Measurements from ENCODE around the gene TP53RK. TPM values are rescaled to one million over a fixed set of nuclear protein-coding genes. Genes with fewer than 3 reads are reported as not detected.

Gene TP53RK
- total and polyA plus RNA-seq, 3 experiments from 2014 or later: 14.1 to 17.4 (median 16.6) TPM

- H3K4me3 Mint-ChIP-seq: no peak overlapping the region
- Histone ChIP-seq H3K27ac (ENCODE audit: low read depth, low read length) (peak overlapping the region; percentile 66), H3K4me1 (ENCODE audit: insufficient read depth, low read length) (peaks cover 44% of the 10 kb centered on the region), H3K9me3 (ENCODE audit: low read length) (no peaks in the 10 kb centered on the region), H3K4me3 (ENCODE audit: low read length) (no peak overlapping the region), H3K27me3 (ENCODE audit: insufficient read depth, low read length, poor library complexity, severe bottlenecking) (no peaks in the 10 kb centered on the region), H3K36me3 (ENCODE audit: insufficient read depth, low read length) (no peaks in the 10 kb centered on the region)
- CTCF ChIA-PET: interaction anchor here (1.3 kb wide), 1 partner anchor 23 kb away, joined by 3 read pairs; no protein-coding TSS in a partner anchor
- no peak for DNase-seq
- POLR2A ChIA-PET: no interaction called here
- peaks cover 0 to 4% of the 10 kb centered on the region in 2 donors for H3K27me3 Mint-ChIP-seq
- peaks cover 0 to 50% (median 10%) of the 10 kb centered on the region in 3 donors for H3K36me3 Mint-ChIP-seq
- peak overlapping the region in 1 of 8 donors; percentile 87 for H3K27ac Mint-ChIP-seq
- no peaks in the 10 kb centered on the region for H3K9me3 Mint-ChIP-seq
- peaks cover 56 to 81% (median 58%) of the 10 kb centered on the region in 3 donors for H3K4me1 Mint-ChIP-seq
Measured at GRCh38 chr20:46683939-46684750, 5.1 kb downstream of the TP53RK start.

- POLR2A ChIA-PET: no interaction called here
- H3K9me3 ChIP-seq (ENCODE audit: low read length): no peaks in the 10 kb centered on the region
- no peaks in the 10 kb centered on the region for H3K27me3 ChIP-seq (ENCODE audit: insufficient read depth, low read length, poor library complexity, severe bottlenecking)
- Mint-ChIP-seq H3K27ac (peak overlapping the region in 2 of 8 donors; percentile 60 to 87), H3K9me3 (no peaks in the 10 kb centered on the region), H3K27me3 (peaks cover 0 to 4% of the 10 kb centered on the region in 2 donors), H3K4me3 (no peak overlapping the region), H3K36me3 (peaks cover 0 to 48% (median 10%) of the 10 kb centered on the region in 3 donors), H3K4me1 (peaks cover 55 to 80% (median 57%) of the 10 kb centered on the region in 3 donors)
- no peak for DNase-seq
- H3K27ac ChIP-seq (ENCODE audit: low read depth, low read length): peak overlapping the region; percentile 27
- peaks cover 44% of the 10 kb centered on the region for H3K4me1 ChIP-seq (ENCODE audit: insufficient read depth, low read length)
- H3K4me3 ChIP-seq (ENCODE audit: low read length): no peak overlapping the region
- CTCF ChIA-PET: interaction anchor here (1.3 kb wide), 1 partner anchor 24 kb away, joined by 3 read pairs; no protein-coding TSS in a partner anchor
- no peaks in the 10 kb centered on the region for H3K36me3 ChIP-seq (ENCODE audit: insufficient read depth, low read length)
Measured at GRCh38 chr20:46683668-46683938, 5.6 kb downstream of the TP53RK start.

DNA sequence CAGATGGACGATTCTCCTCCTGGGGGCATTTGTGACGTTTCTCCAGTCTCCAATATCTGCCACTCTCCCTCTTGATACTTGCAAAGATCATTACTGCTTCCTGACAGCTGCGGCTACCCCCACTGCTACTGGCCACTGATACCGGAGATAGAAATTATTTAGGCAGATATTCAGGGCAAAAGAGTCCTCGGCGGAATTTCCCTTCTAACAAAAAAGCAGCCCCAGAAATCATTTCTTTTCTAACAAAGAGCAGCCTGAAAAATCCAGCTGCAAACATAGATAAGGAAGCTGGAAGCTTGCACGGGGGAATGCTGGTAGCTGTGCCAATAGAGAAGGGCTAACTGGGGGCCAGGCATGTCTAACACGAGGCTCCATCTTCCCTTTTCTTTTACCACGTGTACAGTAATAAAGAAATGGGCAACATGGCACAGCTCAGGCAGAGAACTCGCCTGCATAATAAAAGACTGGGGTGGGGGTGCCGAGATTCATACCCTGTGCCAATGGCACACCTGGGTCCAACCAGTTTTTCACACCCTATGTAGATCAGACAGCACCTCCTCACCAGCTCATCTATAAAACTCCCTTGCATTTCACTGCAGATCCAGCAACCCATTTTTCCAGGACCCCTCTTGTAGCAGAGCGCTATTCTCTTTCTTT is 6.1 kb downstream of the TP53RK start:
- no peaks in the 10 kb centered on the region for H3K9me3 ChIP-seq (ENCODE audit: low read length)
- Mint-ChIP-seq H3K27me3 (peaks cover 0 to 4% of the 10 kb centered on the region in 2 donors), H3K4me3 (no peak overlapping the region), H3K9me3 (no peaks in the 10 kb centered on the region), H3K4me1 (peaks cover 50 to 76% (median 53%) of the 10 kb centered on the region in 3 donors), H3K27ac (peak overlapping the region in 4 of 8 donors; percentile 1 to 60 (median 26)), H3K36me3 (peaks cover 0 to 44% (median 10%) of the 10 kb centered on the region in 3 donors)
- POLR2A ChIA-PET: no interaction called here
- DNase-seq: no peak
- no peaks in the 10 kb centered on the region for H3K36me3 ChIP-seq (ENCODE audit: insufficient read depth, low read length)
- no peak overlapping the region for H3K4me3 ChIP-seq (ENCODE audit: low read length)
- peak overlapping the region; percentile 27 for H3K27ac ChIP-seq (ENCODE audit: low read depth, low read length)
- H3K4me1 ChIP-seq (ENCODE audit: insufficient read depth, low read length): peaks cover 40% of the 10 kb centered on the region
- CTCF ChIA-PET: interaction anchor here (1.3 to 2.0 kb wide), 3 partner anchors 13 to 162 kb away, joined by 3 to 10 read pairs (median 3); no protein-coding TSS in a partner anchor
- H3K27me3 ChIP-seq (ENCODE audit: insufficient read depth, low read length, poor library complexity, severe bottlenecking): no peaks in the 10 kb centered on the region

GRCh38 chr20:46682063-46682821 is 7.0 kb downstream of the TP53RK start:
- POLR2A ChIA-PET: no interaction called here
- H3K27ac Mint-ChIP-seq: peak overlapping the region in 5 of 8 donors; percentile 2 to 85 (median 61)

DNA sequence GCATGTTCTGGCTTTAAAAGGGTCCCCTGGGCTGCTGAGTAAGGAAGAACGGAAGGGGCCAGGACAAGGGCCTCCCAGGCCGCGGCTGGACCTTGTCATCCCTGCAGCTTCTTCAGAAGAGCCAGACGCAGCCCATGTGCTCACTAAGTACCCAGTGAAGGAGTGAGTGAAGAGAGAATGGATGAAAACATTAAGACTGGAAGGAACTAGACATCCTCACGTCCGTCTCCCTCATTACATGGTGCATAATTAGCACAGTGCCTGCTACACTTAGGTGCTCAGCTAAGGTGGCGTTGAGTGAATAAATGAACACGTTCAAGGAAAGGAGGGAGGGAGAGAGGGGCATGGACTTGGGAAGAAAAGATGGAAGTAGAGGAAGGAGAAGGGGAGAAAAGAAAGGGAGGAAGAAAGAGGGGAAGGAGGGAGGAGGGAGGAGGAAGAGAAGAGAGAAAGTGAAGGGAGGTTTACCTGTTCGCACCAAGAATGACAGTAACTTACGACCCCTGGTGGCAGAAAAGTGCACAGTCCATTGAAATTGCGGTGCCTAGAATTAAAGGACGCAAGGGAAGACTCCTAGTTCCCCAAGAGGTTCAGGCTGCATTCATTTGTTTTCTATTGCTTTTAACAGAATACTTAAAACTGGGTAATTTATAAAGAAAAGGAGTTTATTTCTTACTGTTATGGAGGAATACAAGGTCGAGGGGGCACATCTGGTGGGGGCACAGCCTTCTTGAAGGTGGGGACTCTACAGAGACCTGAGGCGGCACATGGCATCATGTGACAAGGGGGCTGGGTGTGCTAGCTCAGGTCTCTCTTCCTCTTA is 8.0 kb downstream of the TP53RK start:
- Histone ChIP-seq H3K27me3 (ENCODE audit: insufficient read depth, low read length, poor library complexity, severe bottlenecking) (no peaks in the 10 kb centered on the region), H3K4me3 (ENCODE audit: low read length) (no peak overlapping the region), H3K9me3 (ENCODE audit: low read length) (no peaks in the 10 kb centered on the region), H3K4me1 (ENCODE audit: insufficient read depth, low read length) (peaks cover 22% of the 10 kb centered on the region), H3K27ac (ENCODE audit: low read depth, low read length) (no peak overlapping the region), H3K36me3 (ENCODE audit: insufficient read depth, low read length) (no peaks in the 10 kb centered on the region)
- Mint-ChIP-seq H3K27ac (peak overlapping the region in 7 of 8 donors; percentile 22 to 85 (median 53)), H3K9me3 (no peaks in the 10 kb centered on the region), H3K27me3 (peaks cover 0 to 4% of the 10 kb centered on the region in 2 donors), H3K36me3 (peaks cover 0 to 36% (median 5%) of the 10 kb centered on the region in 3 donors), H3K4me1 (peaks cover 33 to 57% (median 34%) of the 10 kb centered on the region in 3 donors), H3K4me3 (no peak overlapping the region)
- ChIA-PET CTCF (interaction anchor here (0.7 to 2.3 kb wide), 6 partner anchors 9 to 1072 kb away, joined by 3 to 10 read pairs (median 4); partner anchors contain the start of gene ZNF334), POLR2A (interaction anchor here (0.7 kb wide), 1 partner anchor 524 kb away, joined by 3 read pairs; no protein-coding TSS in a partner anchor)
- DNase-seq: peak; percentile 39 to 69 (median 53)

More at GRCh38 chr20:46682063-46682821, 7.0 kb downstream of the TP53RK start:
- peaks cover 0 to 44% (median 10%) of the 10 kb centered on the region in 3 donors for H3K36me3 Mint-ChIP-seq
- peaks cover 31% of the 10 kb centered on the region for H3K4me1 ChIP-seq (ENCODE audit: insufficient read depth, low read length)
- H3K9me3 ChIP-seq (ENCODE audit: low read length): no peaks in the 10 kb centered on the region
- no peaks in the 10 kb centered on the region for H3K27me3 ChIP-seq (ENCODE audit: insufficient read depth, low read length, poor library complexity, severe bottlenecking)
- peak overlapping the region; percentile 21 for H3K27ac ChIP-seq (ENCODE audit: low read depth, low read length)
- CTCF ChIA-PET: interaction anchor here (1.2 to 2.0 kb wide), 5 partner anchors 12 to 169 kb away, joined by 3 to 10 read pairs (median 3); partner anchors contain the start of gene ZNF334
- H3K27me3 Mint-ChIP-seq: peaks cover 0 to 4% of the 10 kb centered on the region in 2 donors
- H3K36me3 ChIP-seq (ENCODE audit: insufficient read depth, low read length): no peaks in the 10 kb centered on the region
- H3K9me3 Mint-ChIP-seq: no peaks in the 10 kb centered on the region
- no peak overlapping the region for H3K4me3 ChIP-seq (ENCODE audit: low read length)
- H3K4me3 Mint-ChIP-seq: no peak overlapping the region
- H3K4me1 Mint-ChIP-seq: peaks cover 42 to 67% (median 44%) of the 10 kb centered on the region in 3 donors
- DNase-seq: no peak

GRCh38 chr20:46680684-46681031 is 8.6 kb downstream of the TP53RK start:
- H3K27me3 Mint-ChIP-seq: peaks cover 0 to 4% of the 10 kb centered on the region in 2 donors
- H3K4me1 Mint-ChIP-seq: peaks cover 27 to 51% (median 28%) of the 10 kb centered on the region in 3 donors
- no peaks in the 10 kb centered on the region for H3K36me3 ChIP-seq (ENCODE audit: insufficient read depth, low read length)
- H3K27me3 ChIP-seq (ENCODE audit: insufficient read depth, low read length, poor library complexity, severe bottlenecking): no peaks in the 10 kb centered on the region
- ChIA-PET POLR2A (interaction anchor here (0.7 kb wide), 1 partner anchor 525 kb away, joined by 3 read pairs; no protein-coding TSS in a partner anchor), CTCF (interaction anchor here (0.7 to 2.3 kb wide), 5 partner anchors 8 to 1072 kb away, joined by 3 to 9 read pairs (median 3); partner anchors contain the start of gene TP53RK)
- no peak for DNase-seq
- H3K27ac Mint-ChIP-seq: no peak overlapping the region
- H3K36me3 Mint-ChIP-seq: peaks cover 0 to 31% (median 5%) of the 10 kb centered on the region in 3 donors
- H3K9me3 Mint-ChIP-seq: no peaks in the 10 kb centered on the region
- no peak overlapping the region for H3K4me3 ChIP-seq (ENCODE audit: low read length)
- no peaks in the 10 kb centered on the region for H3K9me3 ChIP-seq (ENCODE audit: low read length)
- peaks cover 16% of the 10 kb centered on the region for H3K4me1 ChIP-seq (ENCODE audit: insufficient read depth, low read length)
- no peak overlapping the region for H3K4me3 Mint-ChIP-seq
- H3K27ac ChIP-seq (ENCODE audit: low read depth, low read length): no peak overlapping the region

GRCh38 chr20:46678516-46678915 is 10.7 kb downstream of the TP53RK start:
- Histone ChIP-seq H3K27ac (ENCODE audit: low read depth, low read length) (no peak overlapping the region), H3K36me3 (ENCODE audit: insufficient read depth, low read length) (no peaks in the 10 kb centered on the region), H3K4me1 (ENCODE audit: insufficient read depth, low read length) (peaks cover 5% of the 10 kb centered on the region), H3K27me3 (ENCODE audit: insufficient read depth, low read length, poor library complexity, severe bottlenecking) (no peaks in the 10 kb centered on the region), H3K9me3 (ENCODE audit: low read length) (no peaks in the 10 kb centered on the region), H3K4me3 (ENCODE audit: low read length) (no peak overlapping the region)
- POLR2A ChIA-PET: no interaction called here
- no peak for DNase-seq
- H3K27ac Mint-ChIP-seq: peak overlapping the region in 1 of 8 donors; percentile 19
- no peak overlapping the region for H3K4me3 Mint-ChIP-seq
- H3K36me3 Mint-ChIP-seq: peaks cover 0 to 10% (median 1%) of the 10 kb centered on the region in 3 donors
- H3K9me3 Mint-ChIP-seq: no peaks in the 10 kb centered on the region
- H3K27me3 Mint-ChIP-seq: peaks cover 0 to 2% of the 10 kb centered on the region in 2 donors
- peaks cover 10 to 29% (median 15%) of the 10 kb centered on the region in 3 donors for H3K4me1 Mint-ChIP-seq
- CTCF ChIA-PET: no interaction called here
